ENCODE data around the gene PPP1R27. TPM values are rescaled to one million over a fixed set of nuclear protein-coding genes. Genes with fewer than 3 reads are reported as not detected.

Gene PPP1R27
- polyA plus RNA-seq, 1 donor (not counting 4 experiments of a cell fraction or from before 2014, with no cell fraction given) = 0.12 TPM

GRCh38 chr17:81814748-81815645 is 19.9 kb downstream of the PPP1R27 start:
- no peak overlapping the region for H3K4me3 ChIP-seq (ENCODE audit: control insufficient read depth in 2 of 3, extremely low read depth in 1 of 3, insufficient read depth in 2 of 3, low read depth in 1 of 3, low read length in 3 of 3)
- FAIRE-seq = no peak
- H3K4me1 ChIP-seq (ENCODE audit: control insufficient read depth, extremely low read depth, insufficient read depth, low read length) = no peaks in the 10 kb centered on the region
- H3K9ac ChIP-seq (ENCODE audit: control insufficient read depth, extremely low read depth, insufficient read depth, low read length) = no peak overlapping the region
- no peak overlapping the region for H2AFZ ChIP-seq (ENCODE audit: control insufficient read depth, low read length)
- no peaks in the 10 kb centered on the region for H3K9me3 ChIP-seq (ENCODE audit: control insufficient read depth, low read depth, low read length)
- H3K9me1 ChIP-seq (ENCODE audit: control insufficient read depth, extremely low read depth, insufficient read depth, low read length) = no peaks in the 10 kb centered on the region
- DNase-seq (ENCODE audit: low read depth, low spot score) = no peak
- no peak overlapping the region for H3K27ac ChIP-seq (ENCODE audit: control insufficient read depth, insufficient read depth, low read length)
- dilution Hi-C loops (cut with MboI; ENCODE audit: extremely low pct_ligation_motif_present, low sequenced_read_pairs) = no loop called here
- peaks cover 16% of the 10 kb centered on the region for H3K27me3 ChIP-seq (ENCODE audit: control insufficient read depth, extremely low read depth, insufficient read depth, low read length)
- no peaks in the 10 kb centered on the region for H3K79me2 ChIP-seq (ENCODE audit: control insufficient read depth, insufficient read depth, low read length)
- H4K20me1 ChIP-seq (ENCODE audit: control insufficient read depth, extremely low read depth, insufficient read depth, low read length) = no peaks in the 10 kb centered on the region
- no peak for TF ChIP-seq CTCF (optimal IDR thresholded peaks at IDR 0.05 in 1 of 3, IDR thresholded peaks at IDR 0.05 in 1 of 3, conservative IDR thresholded peaks at IDR 0.05 in 1 of 3; ENCODE audit: extremely low read depth in 1 of 3, insufficient read depth in 2 of 3, low read length in 3 of 3)
- TF ChIP-seq EZH2 (IDR thresholded peaks at IDR 0.05; ENCODE audit: low read length) = no peak
- H3K4me2 ChIP-seq (ENCODE audit: control insufficient read depth, extremely low read depth, insufficient read depth, low read depth, low read length) = no peak overlapping the region
- H3K36me3 ChIP-seq (ENCODE audit: control insufficient read depth in 2 of 2, extremely low read depth in 1 of 2, insufficient read depth in 2 of 2, low read length in 2 of 2) = no peaks in the 10 kb centered on the region

DNA sequence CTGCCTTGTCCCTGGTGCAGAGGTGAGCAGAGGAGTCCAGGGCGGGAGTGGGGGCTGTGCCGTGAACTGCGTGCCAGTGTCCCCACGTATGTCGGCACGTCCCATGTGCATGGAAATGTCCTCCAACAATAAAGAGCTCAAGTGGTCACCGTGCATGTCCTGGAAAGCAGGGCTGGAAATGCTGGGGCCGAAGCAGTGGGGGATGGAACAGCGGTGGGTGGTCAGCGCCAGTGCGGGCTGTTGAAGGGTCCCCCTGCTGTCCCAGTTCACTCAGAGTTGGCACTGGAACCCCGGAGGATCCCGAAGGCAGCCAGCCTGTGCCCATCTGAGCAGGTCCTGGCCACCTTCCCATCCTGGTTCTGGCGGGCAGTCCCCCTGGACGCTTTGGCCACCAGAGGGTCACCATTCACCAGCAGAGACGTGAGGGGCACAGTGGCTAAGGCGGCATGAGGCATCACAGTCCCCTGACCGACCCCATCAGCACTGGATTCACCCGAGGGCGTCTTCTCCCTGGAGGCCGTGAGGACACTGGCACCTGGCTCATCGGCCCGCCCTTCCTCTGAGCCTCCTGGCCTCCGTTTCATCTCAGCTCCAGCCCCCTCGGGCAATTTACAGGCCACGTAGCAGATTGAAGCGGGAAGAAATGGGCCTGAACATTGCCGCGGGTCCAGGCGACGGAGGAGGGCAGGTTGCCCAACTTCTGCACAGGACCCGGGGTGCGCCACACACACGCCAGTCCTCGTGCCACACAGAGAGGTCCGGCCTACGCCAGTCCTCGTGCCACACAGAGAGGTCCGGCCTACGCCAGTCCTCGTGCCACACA is 20.8 kb downstream of the PPP1R27 start:
- Histone ChIP-seq H3K27ac (ENCODE audit: control insufficient read depth, insufficient read depth, low read length) (no peak overlapping the region), H3K79me2 (ENCODE audit: control insufficient read depth, insufficient read depth, low read length) (no peaks in the 10 kb centered on the region), H3K4me3 (ENCODE audit: control insufficient read depth in 2 of 3, extremely low read depth in 1 of 3, insufficient read depth in 2 of 3, low read depth in 1 of 3, low read length in 3 of 3) (no peak overlapping the region), H3K9ac (ENCODE audit: control insufficient read depth, extremely low read depth, insufficient read depth, low read length) (no peak overlapping the region), H2AFZ (ENCODE audit: control insufficient read depth, low read length) (no peak overlapping the region), H4K20me1 (ENCODE audit: control insufficient read depth, extremely low read depth, insufficient read depth, low read length) (no peaks in the 10 kb centered on the region), H3K36me3 (ENCODE audit: control insufficient read depth in 2 of 2, extremely low read depth in 1 of 2, insufficient read depth in 2 of 2, low read length in 2 of 2) (no peaks in the 10 kb centered on the region), H3K9me3 (ENCODE audit: control insufficient read depth, low read depth, low read length) (no peaks in the 10 kb centered on the region), H3K4me2 (ENCODE audit: control insufficient read depth, extremely low read depth, insufficient read depth, low read depth, low read length) (no peak overlapping the region), H3K4me1 (ENCODE audit: control insufficient read depth, extremely low read depth, insufficient read depth, low read length) (no peaks in the 10 kb centered on the region), H3K9me1 (ENCODE audit: control insufficient read depth, extremely low read depth, insufficient read depth, low read length) (no peaks in the 10 kb centered on the region), H3K27me3 (ENCODE audit: control insufficient read depth, extremely low read depth, insufficient read depth, low read length) (peaks cover 16% of the 10 kb centered on the region)
- TF ChIP-seq EZH2 (IDR thresholded peaks at IDR 0.05; ENCODE audit: low read length) = no peak
- no peak for TF ChIP-seq CTCF (optimal IDR thresholded peaks at IDR 0.05 in 1 of 3, IDR thresholded peaks at IDR 0.05 in 1 of 3, conservative IDR thresholded peaks at IDR 0.05 in 1 of 3; ENCODE audit: extremely low read depth in 1 of 3, insufficient read depth in 2 of 3, low read length in 3 of 3)
- DNase-seq (ENCODE audit: low read depth, low spot score) = no peak
- dilution Hi-C loops (cut with MboI; ENCODE audit: extremely low pct_ligation_motif_present, low sequenced_read_pairs) = no loop called here
- no peak for FAIRE-seq

All from keratinocyte (primary cell).